ENCODE data around the gene HDAC4.

HDAC4 gene

DNA sequence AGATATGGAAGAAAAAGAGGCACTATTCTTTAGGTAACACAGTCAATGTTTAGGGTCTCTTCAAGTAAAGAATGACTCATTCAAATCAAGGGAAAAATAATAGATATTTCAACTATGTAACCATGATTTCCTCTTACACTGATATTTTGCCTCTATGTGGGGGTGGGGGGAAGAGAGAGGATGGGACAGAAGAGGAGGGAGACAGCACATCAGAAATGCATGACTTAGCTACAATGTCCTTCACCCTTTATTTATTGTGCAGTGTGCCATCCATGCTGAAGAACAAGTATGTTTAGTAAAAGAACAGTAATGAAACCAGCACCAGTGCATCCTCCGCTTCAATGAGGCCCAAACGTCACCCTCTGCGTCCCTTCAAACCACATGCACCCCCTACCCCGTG is 204.8 kb downstream of the HDAC4 start:
- ATAC-seq: no peak

DNA sequence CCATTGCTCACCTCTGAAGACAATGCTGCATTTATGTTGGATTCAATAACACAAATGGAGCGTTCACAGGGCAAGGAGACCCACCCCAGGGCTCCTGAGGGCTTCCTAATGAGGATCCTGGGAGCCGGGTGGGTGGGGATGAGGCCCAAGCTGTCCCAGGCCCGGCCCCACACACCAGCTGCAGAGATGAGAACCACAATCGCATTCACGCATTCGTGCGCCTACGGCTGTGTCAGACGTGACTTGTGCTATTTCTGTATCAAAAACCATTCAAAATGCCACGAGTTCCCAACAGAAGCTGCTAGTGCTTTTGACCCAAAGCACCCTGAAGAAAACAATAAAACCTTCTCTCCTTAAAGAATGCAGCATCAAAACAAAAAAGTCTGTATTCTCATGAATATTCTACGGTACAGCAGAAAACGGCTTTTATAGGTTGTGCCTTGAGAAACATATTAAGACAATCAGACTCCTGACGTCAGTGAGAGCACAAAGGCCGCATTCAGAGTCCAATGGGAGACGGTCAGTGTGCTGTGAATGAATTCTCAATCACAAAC is 205.4 kb downstream of the HDAC4 start:
- ATAC-seq: no peak

DNA sequence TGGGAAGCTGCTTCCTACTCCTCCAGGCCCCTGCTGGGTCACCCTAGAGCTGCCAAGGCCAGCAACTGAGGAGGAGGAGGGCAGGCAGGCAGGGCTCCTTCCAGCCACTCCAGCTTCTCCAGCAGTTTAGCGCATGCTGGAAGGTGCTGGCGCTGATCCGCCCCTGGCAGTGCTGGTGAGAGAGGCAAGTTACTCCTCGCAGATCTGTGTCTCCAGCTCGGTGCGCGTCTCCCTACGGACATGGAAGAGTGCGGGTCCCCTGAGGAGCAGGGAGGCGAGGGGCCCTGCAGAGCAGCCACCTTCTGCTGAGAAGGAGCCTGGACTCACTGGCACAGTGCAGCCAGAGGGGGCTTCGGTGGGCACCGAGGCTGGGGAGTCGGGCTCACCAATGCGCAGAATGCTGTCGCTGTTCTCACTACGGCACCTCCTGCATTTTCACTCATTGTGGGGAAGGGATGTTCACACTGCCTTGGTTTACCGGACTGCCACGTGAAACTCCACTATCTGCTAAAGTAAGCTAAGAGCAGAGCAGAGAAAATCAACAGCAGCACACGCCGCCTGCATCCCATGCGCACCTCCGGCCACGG is 206.0 kb downstream of the HDAC4 start:
- ATAC-seq: no peak

DNA sequence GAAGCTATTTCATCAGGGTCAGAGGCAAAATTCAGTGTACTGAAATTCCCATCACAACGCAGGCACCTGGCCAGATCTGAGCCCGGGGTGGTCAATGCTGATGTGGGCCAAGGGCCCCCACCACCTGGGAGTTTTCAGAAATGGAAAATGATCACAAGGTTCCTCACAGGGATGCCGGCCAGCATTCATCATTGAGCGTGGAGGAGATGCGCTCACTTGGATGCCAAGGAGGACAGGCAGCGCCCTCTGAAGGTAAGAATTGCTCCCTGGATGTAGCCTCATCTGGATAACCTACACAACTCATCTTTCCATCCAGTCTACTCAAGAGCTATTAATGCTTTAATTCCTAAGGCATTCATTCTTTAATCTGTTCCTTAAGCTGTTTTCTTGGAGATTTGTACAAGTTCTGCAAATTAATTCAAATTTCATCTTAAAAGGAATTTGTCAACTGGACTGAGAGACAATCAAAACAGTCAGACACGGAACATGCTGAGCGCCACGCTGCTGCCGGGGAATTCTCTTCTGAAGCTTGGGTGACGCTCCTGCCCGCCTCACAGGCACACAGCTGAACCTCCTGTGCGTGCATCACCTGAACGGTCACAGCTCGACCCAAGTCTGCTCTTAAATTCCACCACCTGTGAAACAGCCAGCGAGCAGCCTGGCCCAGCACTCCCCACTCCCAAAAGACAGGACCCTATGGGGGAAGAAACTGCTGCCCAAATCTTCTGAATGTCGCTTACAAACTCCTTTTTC is 206.7 kb downstream of the HDAC4 start:
- ATAC-seq: no peak

DNA sequence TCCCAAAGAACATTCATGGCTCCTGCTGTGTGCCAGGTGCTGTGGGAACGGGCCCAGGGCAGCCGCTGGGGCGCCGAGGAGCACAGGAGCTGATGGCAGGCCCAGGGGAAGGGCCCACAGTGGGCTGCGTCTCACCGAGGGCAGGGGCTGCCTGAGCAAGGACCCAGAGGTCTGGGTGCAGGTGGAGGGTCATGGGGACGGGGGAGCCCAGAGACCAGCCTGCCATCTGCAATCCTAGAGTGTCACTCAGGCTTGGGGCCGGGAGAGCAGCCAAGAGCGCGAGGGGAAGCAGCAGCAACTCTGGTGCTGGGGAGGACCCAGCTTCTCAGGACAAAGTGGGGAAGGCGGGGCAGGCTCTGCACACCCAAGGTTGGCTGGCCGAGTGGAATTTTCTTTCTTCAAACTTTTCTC is 207.4 kb downstream of the HDAC4 start:
- no peak for ATAC-seq

DNA sequence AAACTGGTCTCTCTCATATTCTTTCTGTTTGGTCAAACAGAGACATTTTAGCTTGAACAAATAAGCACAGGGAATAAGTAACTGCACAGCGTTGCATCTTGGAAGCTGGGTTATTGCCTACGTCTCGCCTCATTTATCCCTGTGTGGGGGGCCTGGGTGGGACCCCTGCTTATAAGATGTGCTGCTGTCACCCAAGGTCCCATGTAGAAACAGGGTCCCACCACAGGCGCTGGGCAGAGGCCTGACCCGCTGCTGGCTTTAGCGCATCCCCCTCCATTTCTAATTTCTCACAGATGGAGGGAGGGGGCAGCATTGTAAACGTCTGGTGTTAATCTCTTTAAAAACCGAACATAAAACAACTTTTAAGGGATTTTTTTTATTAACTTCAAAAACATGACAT is 207.8 kb downstream of the HDAC4 start:
- no peak for ATAC-seq

DNA sequence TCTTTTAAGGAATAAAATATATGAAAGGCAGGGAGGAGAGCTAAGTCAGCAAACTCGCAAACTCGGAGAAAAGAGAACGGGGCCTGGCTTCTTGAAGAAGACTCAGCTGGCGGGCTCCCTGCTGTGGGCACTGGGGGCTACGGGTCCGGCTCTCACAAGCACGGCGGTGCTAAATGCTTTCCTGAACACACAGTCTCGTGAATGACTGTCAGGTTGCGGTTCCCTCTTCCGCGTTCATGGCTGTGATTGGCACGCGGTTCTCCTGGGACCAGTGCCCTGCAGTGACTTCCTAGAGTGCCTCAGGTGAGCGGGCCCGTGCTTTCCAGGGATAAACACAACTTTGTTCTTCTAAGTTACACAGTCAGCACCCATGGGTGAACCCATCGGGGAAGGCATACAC is 208.4 kb downstream of the HDAC4 start:
- no peak for ATAC-seq

DNA sequence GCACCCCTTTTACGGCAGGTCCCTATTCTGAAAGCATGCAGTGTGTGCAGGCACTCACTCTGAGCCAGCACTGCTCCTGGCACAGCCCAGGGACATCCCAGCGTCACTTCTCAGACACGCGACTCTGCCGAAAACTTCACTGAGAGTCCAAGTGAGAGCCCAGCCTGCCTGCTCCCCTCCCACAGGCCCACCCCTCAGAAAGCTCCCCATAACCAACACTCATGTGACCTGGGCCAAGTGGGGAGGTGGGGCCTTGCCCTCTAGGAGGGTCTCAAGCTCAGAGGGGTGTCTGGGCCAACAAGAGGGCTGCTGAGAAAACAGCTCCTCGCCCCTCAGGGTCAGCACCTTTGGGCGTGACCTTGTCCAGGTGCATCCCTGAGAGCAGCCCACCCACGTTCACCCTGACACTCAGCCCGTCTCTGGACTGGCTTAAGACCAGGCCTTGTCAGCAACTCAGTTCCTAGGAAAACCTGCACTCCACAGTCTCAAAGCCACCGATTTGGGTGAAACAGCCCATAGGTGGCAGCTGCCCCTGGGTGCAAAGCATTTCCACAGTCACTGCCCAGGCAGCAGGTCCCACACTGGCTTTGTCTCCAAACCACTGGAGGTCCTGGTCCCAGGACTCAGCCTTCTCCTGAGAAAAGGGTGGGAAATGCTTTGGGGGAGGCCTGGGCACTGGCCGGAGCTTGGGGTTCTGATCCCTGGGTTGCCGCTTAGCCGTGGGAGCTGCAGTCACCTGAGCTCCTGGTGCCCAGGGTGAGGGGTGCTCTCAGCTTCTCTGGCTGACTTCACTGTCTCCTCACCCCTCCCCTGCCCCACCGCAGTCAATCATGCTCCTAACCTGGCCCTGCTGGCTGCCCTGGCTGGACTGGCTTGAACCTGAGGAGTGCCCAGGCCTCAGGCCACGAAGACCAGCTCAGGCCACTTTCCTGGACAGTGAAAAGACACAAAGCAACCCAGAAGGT is 209.6 kb downstream of the HDAC4 start:
- ATAC-seq: no peak

DNA sequence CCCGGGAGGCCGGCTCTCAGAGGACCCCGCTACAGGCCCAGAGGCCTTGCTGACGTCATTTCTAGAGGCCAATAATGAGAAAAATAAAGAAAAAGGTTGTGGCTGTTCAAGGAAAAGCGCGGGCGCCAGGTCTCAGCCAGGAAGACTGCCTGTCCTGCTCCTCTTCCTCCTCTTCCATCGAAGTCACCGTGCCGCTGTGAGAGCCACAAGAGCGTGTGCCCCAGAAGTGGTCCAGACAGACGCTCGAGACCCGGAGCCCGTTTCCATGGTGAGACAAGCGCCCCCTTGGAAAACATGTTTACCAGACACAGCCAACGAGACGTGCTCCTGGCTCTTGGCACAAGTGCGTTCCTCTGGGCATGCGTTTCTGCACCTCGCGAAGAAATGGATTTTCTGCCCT is 210.5 kb downstream of the HDAC4 start:
- ATAC-seq: no peak

DNA sequence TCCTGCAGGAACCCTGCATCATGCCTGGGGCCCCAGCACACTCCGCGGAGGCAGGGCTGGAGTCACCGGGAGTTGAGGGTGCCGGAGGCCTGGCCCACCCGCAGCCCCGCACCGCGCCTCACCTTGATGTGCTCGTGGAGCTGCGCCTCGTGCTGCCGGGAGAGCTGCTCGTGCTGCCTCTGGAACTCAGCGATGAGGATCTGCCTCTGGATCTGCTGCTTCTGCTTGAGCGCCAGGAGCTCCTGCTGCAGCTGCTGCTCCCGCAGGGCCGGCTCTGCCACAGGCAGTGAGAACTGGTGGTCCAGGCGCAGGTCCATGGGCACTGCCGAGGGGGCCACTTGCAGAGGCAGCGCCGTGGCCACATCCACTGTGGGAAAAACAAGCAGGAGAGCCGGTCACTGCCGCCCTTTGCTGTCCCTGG is 211.1 kb downstream of the HDAC4 start:
- no peak for ATAC-seq

DNA sequence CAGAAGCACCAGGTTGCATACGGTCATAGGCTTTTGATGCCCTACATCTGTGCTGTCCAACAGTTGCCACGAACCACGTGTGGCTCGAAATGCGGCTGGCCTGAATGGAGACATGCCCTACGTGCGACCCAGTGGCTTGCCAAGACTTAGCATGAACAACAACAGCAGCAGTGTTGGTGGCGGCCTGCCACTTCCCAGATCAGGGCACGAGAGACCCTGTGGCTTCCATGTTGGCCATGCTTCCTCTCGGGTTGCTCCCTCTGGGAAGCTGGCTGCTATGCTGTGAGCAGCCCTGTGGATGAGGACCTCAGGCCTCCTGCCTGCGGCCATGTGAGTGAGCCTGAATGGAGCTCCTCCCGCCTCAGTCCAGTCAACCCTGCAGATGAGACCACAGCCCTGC is 212.3 kb downstream of the HDAC4 start:
- ATAC-seq: no peak

DNA sequence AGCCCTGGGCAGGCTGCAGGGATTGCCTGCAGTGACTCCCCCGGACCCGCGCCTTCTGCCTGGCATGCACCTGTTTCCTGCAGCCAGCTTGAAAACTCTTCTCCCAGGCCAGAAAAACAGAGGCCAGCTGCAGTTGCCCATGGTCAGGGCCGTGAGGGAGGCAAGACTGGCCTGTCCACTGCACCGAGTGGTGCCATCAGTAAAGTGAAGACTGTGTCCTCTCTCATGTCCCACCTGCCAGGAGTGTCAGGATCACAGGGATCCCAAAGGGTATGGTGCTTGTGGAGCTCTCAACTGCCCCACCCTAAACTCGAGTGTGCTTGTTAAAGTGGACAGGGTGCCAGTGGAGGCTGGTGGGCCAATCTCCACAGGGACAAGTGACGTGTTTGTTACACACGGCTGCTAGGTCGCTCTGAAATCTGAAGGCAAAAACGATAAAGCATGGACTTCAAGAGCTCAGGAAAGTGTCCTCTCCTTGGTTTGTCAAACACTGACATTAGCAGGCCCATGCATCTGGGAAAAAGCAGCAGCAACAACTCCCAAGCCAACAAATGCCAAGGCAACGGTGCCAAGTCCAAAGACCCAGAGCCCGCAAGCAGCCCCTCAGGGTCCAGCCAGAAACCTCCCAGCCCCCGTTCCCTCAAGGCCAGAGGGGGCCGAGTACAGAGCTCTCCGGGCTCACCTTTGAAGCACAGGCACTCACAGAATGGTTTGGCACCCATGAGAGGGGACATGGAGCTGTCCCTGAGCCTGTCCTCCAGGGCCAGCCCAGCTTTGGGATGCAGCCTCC is 213.2 kb downstream of the HDAC4 start:
- ATAC-seq: no peak

DNA sequence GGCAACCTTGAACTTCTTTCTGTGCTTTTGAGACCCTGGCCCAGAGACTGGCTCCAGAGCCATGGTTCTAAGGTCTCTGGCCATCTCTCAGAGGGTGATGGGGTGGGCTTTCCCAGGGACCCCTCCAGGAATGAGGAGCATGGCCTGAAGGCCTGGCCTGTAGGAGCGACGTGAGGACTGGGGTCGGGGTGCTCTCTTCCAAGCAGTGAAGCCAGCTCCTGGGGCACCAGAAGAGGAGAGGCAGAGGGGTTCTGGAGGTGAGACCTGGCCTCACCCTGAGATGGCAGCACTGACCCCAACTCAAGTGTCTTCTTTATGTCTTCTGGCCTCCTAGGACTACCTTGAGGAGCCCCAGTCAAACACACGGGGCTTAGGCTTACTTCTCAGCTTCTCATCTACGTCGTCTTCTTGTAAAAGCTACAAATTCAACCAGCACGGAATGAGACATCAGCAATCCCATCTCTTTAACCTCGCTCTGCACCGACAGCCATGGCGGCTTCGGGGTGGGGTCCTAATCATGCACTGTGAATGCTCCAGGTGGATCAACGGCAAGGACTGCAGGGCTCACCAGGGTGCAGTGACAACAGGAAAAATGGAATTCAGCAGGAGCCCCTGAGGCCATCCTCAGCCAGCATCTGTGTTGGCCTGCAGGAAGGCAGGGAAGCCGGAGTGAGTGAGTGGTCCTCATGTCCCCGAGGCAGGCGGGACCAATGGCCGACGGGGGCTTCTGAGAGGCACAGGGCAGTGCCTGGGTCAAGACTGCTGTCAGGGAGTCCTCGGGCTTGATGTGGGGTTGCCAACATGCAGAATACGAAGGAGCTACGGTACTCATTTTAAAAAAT is 214.1 kb downstream of the HDAC4 start:
- no peak for ATAC-seq

DNA sequence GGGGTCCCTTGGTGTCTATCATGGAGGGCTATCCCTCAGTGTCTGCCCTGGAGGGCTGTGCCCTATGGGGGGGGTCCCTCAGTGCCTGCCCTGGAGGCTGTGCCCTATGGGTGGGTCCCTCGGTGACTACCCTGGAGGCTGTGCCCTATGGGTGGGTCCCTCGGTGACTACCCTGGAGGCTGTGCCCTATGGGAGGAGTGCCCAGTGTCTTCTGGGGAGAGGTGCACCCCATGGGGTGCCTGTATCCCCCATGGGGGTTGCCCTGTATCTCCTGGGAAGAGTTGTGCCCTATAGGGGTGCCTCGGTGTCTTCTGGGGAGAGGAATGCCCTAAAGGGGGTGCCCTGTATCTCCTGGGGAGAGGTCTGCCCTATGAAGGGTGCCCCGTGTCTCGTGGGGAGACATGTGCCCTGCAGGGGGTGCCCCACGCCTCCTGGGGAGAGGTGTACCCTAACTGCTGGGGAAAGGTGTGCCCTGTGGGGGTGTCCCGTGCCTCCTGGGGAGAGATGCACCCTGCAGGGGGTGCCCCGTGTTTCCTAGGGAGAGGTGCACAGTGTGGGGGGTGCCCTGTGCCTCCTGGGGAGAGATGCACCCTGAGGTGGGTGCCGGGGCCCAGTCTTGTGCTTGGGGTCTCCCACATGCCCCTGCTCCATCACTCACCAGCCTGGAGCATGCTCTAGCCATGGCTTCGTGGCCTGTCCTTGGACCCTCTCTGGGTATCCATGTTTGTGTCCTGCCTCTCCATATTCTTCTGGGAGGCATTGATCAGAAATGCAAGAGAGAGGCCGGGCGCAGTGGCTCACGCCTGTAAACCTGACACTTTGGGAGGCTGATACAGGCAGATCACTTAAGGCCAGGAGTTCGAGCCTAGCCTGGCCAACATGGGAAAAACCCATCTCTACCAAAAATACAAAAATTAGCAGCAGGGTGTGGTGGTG is 215.6 kb downstream of the HDAC4 start:
- no peak for ATAC-seq

DNA sequence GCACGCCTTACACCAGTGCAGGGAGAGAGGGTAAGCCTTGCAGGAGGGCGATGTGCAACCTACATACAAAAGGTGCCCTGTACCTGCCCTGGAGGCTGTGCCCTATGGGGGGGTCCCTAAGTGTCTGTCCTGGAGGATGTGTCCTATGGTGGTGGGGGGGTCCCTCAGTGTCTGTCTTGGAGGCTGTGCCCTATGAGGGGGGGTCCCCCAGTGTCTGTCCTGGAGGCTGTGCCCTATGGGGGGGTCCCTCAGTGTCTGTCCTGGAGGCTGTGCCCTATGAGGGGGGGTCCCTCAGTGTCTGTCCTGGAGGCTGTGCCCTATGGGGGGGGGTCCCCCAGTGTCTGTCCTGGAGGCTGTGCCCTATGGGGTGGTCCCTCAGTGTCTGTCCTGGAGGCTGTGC is 216.6 kb downstream of the HDAC4 start:
- ATAC-seq: no peak

DNA sequence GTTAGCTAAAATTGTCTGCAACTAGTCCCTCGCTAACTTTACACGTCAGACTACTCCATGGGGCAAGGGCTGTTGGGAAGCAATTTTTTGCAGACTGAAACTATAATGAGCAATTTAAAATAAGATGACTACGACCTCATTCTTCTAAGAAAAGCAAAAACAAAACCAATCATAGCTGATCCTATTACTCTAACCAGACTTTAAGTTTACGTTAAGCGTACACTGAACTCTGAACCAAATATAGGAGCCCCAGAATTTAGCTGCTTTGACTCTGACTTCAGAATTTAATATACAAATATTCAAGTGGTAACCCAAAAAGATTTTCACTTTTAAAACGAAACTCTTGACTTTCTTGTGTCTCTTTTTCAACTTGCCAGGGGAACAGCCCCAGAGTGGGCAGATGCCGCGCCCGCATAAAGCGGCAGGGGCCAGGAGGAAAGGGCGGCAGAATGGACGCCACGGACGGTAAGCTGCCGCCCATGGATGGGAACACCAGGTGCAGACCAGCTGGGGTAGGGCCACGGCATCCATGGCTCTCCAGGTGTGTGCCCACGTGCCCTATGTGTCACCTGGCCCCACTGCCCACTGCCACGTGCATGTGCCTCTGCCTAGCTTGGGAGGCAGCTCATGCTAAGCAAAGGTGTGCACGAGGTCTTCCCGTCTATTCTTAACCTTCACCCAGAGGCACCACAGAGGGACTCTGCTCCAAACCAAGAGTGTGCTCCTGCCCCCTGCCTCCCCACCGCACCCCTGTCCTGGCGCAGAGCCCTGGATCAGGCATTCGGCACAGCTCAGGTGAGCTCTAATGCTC is 217.6 kb downstream of the HDAC4 start:
- ATAC-seq: no peak

DNA sequence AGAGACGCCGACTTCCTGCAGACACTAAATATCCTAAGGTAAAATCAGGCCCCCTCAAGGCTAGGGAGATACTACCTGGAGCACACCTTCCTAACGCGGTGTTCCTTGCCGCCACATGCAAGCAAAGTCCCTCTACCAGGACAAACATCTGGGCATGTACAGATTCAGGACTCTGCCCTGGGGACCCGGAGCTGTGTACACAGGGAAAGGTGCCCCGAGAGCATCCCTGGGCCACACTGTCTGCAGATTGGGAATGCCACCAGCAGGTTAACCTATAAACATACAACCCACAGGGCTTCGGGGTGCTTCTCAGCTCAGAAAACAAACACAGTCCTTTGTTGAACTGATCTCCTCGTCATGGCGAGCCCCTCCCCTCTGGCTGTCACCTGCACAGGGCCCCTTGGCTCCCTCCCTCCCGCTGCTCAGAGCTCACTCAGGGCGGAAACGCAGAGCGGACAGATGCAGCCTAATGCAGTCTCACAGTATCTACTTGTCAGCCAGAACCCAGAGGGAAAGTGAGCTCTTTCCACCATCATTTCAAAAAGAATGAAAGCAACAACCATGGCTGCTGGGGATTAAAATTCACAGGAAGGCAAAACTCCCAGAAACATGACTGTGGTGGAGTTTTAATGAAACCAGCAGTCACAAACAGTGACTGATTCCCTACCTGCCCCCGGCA is 218.8 kb downstream of the HDAC4 start:
- no peak for ATAC-seq

DNA sequence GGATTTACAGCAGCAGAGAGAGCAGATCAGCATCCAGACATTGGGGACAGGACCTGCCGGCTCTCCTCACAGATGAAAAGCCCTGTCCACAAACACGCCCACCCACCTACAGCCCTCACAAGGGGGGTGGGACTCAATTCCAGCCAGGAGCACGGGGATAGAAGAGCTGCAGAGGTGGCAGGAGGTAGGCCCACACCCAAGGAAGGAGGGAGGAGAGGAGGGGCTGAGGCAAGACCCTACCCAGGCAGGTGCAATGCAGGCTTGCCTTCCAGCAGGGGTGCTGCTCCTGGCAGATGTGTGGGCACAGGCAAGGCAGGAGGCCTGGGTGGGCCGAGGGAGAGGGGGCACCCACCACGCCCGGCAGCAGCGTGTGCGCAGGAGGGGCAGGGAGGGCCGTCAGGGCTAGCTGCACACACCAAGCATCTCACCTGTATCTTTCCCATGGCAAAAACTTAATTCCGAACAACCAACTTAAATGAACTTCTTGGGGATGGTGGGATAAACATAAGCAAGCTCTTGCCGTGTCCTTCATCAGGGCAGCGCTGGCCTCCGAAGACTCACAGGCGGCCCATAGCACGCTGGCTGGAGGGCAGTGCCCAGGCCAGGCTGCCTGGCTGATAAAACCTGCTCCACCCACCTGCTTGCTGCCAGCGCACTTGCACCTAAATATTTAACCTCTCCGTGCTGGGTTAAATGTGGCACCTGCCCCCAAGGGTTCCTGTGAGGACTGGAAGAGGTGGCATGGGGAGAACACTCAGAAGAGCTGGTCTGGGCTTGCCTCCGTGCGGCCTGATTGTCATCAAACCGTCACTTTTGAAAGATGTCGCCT is 219.5 kb downstream of the HDAC4 start:
- no peak for ATAC-seq

Data from activated CD4-positive, CD25-positive, alpha-beta regulatory T cell treated with anti-CD3 and anti-CD28 coated beads, Interleukin-2, amount 50 U/mL, for 24 hours (primary cell).